Memory B cell (primary cell): ENCODE data around the gene GTF3C5.
"Not testable (repeated sequence)": the region's sequence is repeated elsewhere in the genome, so short reads cannot be mapped to it uniquely, and the experiment has no call there.

ENCODE experiments used
- ATAC-seq: fragments of 150-1000 bp; cut with Tn5 transposase; 2 replicates; pipeline ENCODE4 v1.10.0; 2021; ENCODE audit warnings: low read depth, mild to moderate bottlenecking, moderate library complexity
- DNase-seq, 2 donors: peaks; one replicate each; pipeline ENCODE4 v3.0.0; 2022; ENCODE audit warnings: low spot score in 2 of 2
- H3K27ac Mint-ChIP-seq: one replicate; pipeline ENCODE4 v1.8.0; 2022; ENCODE audit warnings: mild to moderate bottlenecking, moderate library complexity, mixed read lengths
- H3K27me3 Mint-ChIP-seq: one replicate; pipeline ENCODE4 v1.8.0; 2022; ENCODE audit warnings: mixed read lengths
- H3K36me3 Mint-ChIP-seq: one replicate; pipeline ENCODE4 v1.8.0; 2022; ENCODE audit warnings: mild to moderate bottlenecking, mixed read lengths
- H3K4me1 Mint-ChIP-seq: one replicate; pipeline ENCODE4 v1.8.0; 2022; ENCODE audit warnings: mixed read lengths
- H3K4me3 Mint-ChIP-seq: one replicate; pipeline ENCODE4 v1.8.0; 2022; ENCODE audit warnings: mild to moderate bottlenecking, moderate library complexity, mixed read lengths
- H3K9me3 Mint-ChIP-seq: one replicate; pipeline ENCODE4 v1.8.0; 2022; ENCODE audit warnings: mixed read lengths

Gene GTF3C5

GRCh38 chr9:133083688-133084087, 52.9 kb downstream of the GTF3C5 start:
- H3K4me3 Mint-ChIP-seq, H3K27ac Mint-ChIP-seq, DNase-seq, H3K36me3 Mint-ChIP-seq, H3K27me3 Mint-ChIP-seq, H3K4me1 Mint-ChIP-seq, ATAC-seq, H3K9me3 Mint-ChIP-seq: not testable (repeated sequence)

- H3K27ac Mint-ChIP-seq, ATAC-seq, H3K36me3 Mint-ChIP-seq, H3K27me3 Mint-ChIP-seq, H3K4me3 Mint-ChIP-seq, H3K9me3 Mint-ChIP-seq, H3K4me1 Mint-ChIP-seq, DNase-seq: not testable (repeated sequence)
Measured at GRCh38 chr9:133086212-133086860, 55.5 kb downstream of the GTF3C5 start.

DNA sequence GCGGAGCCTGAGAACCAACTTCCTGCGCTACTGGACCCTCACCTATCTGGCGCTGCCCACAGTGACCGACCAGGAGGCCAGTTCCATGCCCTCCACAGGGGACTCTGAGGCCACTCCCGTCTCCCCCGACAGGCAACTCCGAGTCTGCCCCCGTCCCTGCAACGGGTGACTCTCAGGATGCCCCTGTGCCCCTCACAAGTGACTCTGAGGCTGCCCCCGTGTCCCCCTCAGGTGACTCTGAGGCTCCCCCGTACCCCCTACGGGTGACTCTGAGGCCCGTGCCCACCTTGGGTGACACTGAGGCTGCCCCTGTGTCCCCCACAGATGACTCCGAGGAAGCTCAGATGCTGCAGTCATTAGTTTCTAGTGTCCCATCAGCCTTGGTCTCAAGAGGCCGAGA, 56.1 kb downstream of the GTF3C5 start:
- no peaks in the 10 kb centered on the region for H3K4me1 Mint-ChIP-seq
- H3K36me3 Mint-ChIP-seq = no peaks in the 10 kb centered on the region
- no peak overlapping the region for H3K4me3 Mint-ChIP-seq
- no peaks in the 10 kb centered on the region for H3K9me3 Mint-ChIP-seq
- no peak overlapping the region for H3K27ac Mint-ChIP-seq
- peaks cover under 1% of the 10 kb centered on the region for H3K27me3 Mint-ChIP-seq
- ATAC-seq (no peak), DNase-seq (no peak)

DNA sequence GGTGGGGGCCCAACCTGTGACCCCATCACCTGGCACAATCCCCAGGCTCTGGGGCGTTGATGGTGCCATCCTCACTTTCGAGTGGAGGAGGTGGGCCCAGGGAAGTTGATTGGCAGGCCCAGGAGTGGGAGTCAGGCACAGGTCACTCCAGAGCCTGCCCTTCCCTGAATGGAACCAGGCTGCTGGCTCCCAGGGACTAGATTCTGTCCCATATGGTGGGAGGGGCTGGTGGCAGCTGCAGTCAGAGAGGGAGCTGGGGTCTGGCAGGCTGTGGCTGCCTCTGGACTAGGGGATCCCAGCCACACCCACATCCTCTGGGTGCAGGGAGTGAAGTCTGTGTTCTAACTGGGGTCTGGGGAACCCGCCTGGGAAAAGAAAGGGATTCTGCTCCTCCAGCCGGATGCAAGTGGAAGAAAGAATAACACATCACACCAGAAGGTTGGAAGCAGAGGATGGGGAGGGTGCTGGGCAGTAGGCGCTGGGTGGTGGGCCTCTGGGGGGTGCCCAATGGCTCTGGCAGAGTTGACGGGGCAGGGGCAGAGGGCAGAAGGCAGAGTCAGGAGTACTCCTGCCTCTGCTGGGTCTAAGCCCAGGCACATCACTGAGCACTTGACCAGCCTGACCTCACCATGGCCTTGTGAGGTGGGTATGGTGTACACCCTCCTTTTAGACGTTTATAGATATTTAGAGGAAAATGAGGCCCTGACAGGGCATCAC, 56.8 kb downstream of the GTF3C5 start:
- Mint-ChIP-seq H3K4me1 (no peaks in the 10 kb centered on the region), H3K27ac (no peak overlapping the region), H3K9me3 (peaks cover 3% of the 10 kb centered on the region), H3K27me3 (no peaks in the 10 kb centered on the region), H3K4me3 (no peak overlapping the region), H3K36me3 (no peaks in the 10 kb centered on the region)
- ATAC-seq (no peak), DNase-seq (no peak)

DNA sequence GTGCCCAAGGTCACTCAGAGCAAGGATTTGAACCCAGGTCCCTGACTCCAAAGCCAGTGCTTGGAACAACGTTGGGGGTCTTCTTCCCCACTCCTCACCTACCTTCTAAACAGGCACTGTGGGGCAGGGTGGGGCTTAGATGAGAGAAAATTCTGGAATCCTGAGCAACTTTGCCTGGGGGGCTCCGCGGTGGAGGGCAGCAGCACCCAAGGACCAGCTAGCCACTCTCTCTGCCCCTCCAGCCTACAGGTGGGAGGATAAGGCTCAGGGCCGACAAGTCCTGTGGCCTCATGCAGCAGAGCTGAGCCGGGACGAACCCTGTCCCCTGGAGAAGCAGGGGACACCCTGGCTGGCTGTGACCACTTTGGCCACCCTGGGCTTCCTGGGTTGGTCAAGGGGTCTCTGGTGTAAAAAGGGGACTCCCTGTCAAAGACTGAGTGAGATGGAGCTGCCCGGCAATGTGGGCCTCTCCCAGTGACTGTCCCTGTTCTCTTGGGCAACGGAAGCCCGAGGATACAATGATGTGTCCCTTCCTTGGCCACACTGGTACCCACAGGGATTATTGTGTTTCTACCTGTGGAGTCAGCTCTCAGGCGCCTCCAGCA, 57.5 kb downstream of the GTF3C5 start:
- ATAC-seq = no peak
- Mint-ChIP-seq H3K27me3 (no peaks in the 10 kb centered on the region), H3K4me3 (no peak overlapping the region), H3K36me3 (no peaks in the 10 kb centered on the region), H3K4me1 (no peaks in the 10 kb centered on the region), H3K9me3 (peaks cover 3% of the 10 kb centered on the region), H3K27ac (no peak overlapping the region)
- DNase-seq = no peak

- no peaks in the 10 kb centered on the region for H3K4me1 Mint-ChIP-seq
- H3K4me3 Mint-ChIP-seq = no peak overlapping the region
- H3K9me3 Mint-ChIP-seq = peaks cover 3% of the 10 kb centered on the region
- no peak overlapping the region for H3K27ac Mint-ChIP-seq
- no peak for DNase-seq
- no peaks in the 10 kb centered on the region for H3K27me3 Mint-ChIP-seq
- ATAC-seq = no peak
- no peaks in the 10 kb centered on the region for H3K36me3 Mint-ChIP-seq
Measured at GRCh38 chr9:133088756-133089155, 58.0 kb downstream of the GTF3C5 start.

GRCh38 chr9:133089271-133089671, 58.5 kb downstream of the GTF3C5 start:
- H3K4me1 Mint-ChIP-seq = no peaks in the 10 kb centered on the region
- H3K27me3 Mint-ChIP-seq = no peaks in the 10 kb centered on the region
- H3K4me3 Mint-ChIP-seq = no peak overlapping the region
- peaks cover 3% of the 10 kb centered on the region for H3K9me3 Mint-ChIP-seq
- DNase-seq = no peak
- no peaks in the 10 kb centered on the region for H3K36me3 Mint-ChIP-seq
- no peak overlapping the region for H3K27ac Mint-ChIP-seq
- ATAC-seq = no peak

DNA sequence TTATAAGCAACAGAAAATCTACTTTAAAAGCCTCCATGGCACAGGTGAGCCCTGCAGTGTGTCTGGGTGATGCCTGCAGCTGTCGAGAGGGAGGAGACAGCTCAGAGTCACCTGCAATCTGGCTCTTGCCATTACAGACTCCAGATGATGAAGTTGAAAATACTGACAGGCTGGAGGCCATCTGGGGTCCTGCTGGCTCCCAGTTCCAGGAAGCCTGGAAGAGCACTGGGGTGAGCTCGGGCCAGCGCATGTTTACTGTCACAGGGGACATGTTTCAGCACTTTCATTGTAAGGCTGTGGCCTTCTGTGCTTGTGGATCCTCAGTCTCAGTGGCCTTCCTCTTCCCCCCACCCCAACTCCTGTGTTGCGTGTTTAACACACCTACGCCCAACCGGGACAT, 59.4 kb downstream of the GTF3C5 start:
- Mint-ChIP-seq H3K27me3 (no peaks in the 10 kb centered on the region), H3K27ac (no peak overlapping the region), H3K4me1 (no peaks in the 10 kb centered on the region), H3K4me3 (no peak overlapping the region), H3K9me3 (peaks cover 7% of the 10 kb centered on the region), H3K36me3 (no peaks in the 10 kb centered on the region)
- DNase-seq (no peak), ATAC-seq (no peak)

DNA sequence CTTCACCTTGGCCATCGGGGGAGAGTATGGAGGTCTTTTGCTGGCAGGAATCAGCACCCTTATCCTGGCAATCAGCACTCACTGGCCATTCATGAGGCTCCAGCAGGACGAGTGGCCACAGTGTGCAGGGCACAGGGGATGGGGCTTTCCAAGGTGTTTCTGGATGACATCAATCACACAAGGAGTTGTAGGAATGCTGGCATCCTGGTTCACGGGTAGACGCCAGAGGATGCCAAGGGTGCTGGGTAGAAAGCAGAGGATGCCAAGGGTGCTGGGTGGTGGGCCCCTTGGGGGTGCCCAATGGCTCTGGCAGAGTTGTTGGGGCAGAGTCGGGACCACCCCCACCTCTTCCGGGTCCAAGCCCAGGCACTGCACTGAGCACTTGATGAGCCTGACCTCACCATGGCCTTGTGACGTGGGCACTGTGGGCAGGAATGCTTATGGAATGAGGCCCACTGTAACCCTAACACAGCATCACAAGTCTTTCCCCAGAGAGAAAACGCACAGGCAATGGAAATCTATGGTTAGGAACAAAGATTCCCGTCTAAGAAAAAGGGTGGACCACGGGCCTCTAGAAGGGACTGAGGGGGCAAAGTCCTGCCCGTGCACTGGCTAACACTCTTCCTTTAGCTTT, 60.1 kb downstream of the GTF3C5 start:
- Mint-ChIP-seq H3K4me1 (no peaks in the 10 kb centered on the region), H3K9me3 (peaks cover 7% of the 10 kb centered on the region), H3K27me3 (no peaks in the 10 kb centered on the region), H3K4me3 (no peak overlapping the region), H3K27ac (no peak overlapping the region), H3K36me3 (peaks cover 1% of the 10 kb centered on the region)
- DNase-seq (no peak), ATAC-seq (no peak)

DNA sequence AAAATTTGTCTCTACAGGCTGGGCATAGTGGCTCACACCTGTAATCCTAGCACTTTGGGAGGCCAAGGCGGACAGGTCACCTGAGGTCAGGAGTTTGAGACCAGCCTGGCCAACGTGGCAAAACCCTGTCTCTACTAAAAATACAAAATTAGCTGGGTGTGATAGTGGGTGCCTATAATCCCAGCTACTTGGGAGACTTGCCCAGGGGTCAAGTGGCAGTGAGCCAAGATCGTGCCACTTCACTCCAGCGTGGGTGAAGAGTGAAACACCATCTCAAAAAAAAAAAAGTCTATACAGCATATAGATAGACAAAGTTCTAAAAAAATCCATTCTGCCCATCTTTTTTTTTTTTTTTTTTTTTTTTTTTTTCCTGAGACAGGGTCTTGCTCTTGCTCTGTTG, 63.6 kb downstream of the GTF3C5 start:
- not testable (repeated sequence) for DNase-seq, H3K27me3 Mint-ChIP-seq, H3K4me1 Mint-ChIP-seq, H3K27ac Mint-ChIP-seq, H3K4me3 Mint-ChIP-seq, ATAC-seq
- Mint-ChIP-seq H3K36me3 (peaks cover 19% of the 10 kb centered on the region), H3K9me3 (peaks cover 12% of the 10 kb centered on the region)

GRCh38 chr9:133094842-133095393, 64.1 kb downstream of the GTF3C5 start:
- peaks cover 12% of the 10 kb centered on the region for H3K9me3 Mint-ChIP-seq
- H3K36me3 Mint-ChIP-seq = peaks cover 19% of the 10 kb centered on the region
- no peak for ATAC-seq

GRCh38 chr9:133098104-133098754, 67.4 kb downstream of the GTF3C5 start:
- DNase-seq = no peak
- no peaks in the 10 kb centered on the region for H3K27me3 Mint-ChIP-seq
- H3K4me3 Mint-ChIP-seq = no peak overlapping the region
- ATAC-seq = no peak
- H3K4me1 Mint-ChIP-seq = no peaks in the 10 kb centered on the region
- peaks cover 8% of the 10 kb centered on the region for H3K9me3 Mint-ChIP-seq
- H3K36me3 Mint-ChIP-seq = peaks cover 34% of the 10 kb centered on the region
- no peak overlapping the region for H3K27ac Mint-ChIP-seq

More at GRCh38 chr9:133094842-133095393, 64.1 kb downstream of the GTF3C5 start:
- no peak for DNase-seq
- Mint-ChIP-seq H3K4me3 (no peak overlapping the region), H3K4me1 (no peaks in the 10 kb centered on the region), H3K27ac (no peak overlapping the region), H3K27me3 (no peaks in the 10 kb centered on the region)

GRCh38 chr9:133098871-133099270, 68.1 kb downstream of the GTF3C5 start:
- H3K27me3 Mint-ChIP-seq = no peaks in the 10 kb centered on the region
- no peak for ATAC-seq
- no peak overlapping the region for H3K4me3 Mint-ChIP-seq
- H3K4me1 Mint-ChIP-seq = no peaks in the 10 kb centered on the region
- DNase-seq = no peak
- H3K27ac Mint-ChIP-seq = no peak overlapping the region
- H3K36me3 Mint-ChIP-seq = peaks cover 34% of the 10 kb centered on the region
- H3K9me3 Mint-ChIP-seq = peaks cover 8% of the 10 kb centered on the region
